M059J (cell line): Measurements from ENCODE around the gene ALAD. TPM values are rescaled to one million over a fixed set of nuclear protein-coding genes. Genes with fewer than 3 reads are reported as not detected.
"Not testable (repeated sequence)": the region's sequence is repeated elsewhere in the genome, so short reads cannot be mapped to it uniquely, and the experiment has no call there.

Source experiments
- DNase-seq: peaks from one replicate; pipeline ENCODE4 v3.0.0-alpha.2; 2012; ENCODE audit warnings: low read depth
- total RNA-seq: library from RNA; depleted of rRNA; stranded (reverse); fragments of >200 nt; shearing (Covaris generic); gene quantifications from 2 replicates; pipeline ENCODE4 v1.2.3, GENCODE V29; 2014

ALAD gene
- total RNA-seq, 1 experiment from 2014 or later = 11.2 TPM

DNA sequence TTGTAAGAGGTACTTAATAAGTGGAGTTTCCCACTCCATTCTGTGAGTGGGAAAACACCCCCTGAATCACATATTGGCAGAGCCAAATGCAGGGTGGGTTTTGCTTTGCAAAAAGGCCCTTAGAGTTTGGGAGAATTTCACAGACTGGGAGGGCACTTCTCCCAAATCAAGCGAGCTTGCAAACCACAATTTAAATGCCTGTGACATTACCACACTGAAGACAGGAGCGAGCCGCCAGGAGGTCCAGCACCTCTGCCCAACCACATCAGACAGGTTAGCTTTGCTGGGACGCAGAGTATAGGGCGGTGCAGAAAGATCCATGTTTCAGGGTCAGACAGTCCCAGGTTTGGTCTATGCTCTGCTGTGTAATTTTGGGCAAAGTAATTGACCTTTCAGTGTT is 2.3 kb downstream of the ALAD start:
- peak; percentile 72 for DNase-seq

DNA sequence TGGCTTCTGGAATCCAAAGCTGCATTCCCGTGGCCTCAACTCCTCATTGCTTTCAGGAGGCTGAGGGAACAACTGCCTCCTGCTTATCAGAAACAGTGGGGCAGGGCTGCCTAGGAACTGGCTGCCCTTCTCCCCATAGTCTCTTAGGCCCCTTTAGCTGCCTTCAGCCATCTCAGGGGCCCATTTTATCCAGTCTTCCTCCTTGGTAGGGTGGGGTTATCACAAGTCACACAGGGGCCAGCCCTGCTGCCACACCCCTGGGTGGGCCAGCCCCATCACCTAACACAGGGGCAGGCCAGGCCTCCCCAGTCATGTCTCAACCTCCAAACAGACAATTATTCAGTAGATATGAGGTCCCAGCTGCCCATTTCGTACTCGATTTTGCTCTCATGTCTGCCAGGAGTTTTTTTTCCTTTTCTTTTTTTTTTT is 3.9 kb downstream of the ALAD start:
- DNase-seq = no peak

DNA sequence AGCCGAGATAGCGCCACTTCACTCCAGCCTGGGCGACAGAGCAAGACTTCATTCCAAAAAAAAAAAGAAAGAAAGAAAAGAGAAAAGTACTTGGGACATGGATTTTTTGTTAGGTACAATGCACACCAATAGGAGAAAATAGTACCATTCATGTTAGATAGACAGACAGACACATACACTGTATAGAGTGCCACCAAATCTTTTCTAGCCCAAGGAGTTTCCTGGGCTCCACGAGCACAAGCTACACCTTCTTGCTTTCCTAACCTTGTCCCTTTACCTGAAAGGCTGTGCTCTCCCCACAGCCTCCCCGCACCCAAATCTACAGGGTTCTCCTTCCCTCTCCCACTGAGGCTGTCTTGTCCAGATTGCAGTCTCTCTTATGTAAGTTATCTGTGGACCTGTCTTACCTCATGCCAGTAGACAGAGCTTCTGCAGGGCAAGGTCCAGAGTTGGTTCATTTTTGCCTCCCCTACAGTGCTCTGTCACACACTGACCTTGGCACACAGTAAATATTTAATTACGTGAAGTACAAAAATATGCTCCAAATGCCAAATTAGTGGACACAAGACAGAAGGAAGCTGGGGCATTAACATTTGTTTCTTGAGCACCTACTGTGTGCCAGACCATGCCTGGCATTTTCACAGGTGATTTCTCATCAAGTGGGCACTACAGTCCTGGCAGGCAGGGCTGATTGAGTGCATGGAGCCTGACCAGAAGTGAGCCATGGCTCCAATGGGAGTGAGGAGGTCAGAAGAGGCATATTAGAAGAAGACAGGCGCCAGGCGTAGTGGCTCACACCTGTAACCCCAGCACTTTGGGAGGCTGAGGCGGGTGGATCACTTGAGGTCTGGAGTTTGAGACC is 5.9 kb downstream of the ALAD start:
- DNase-seq = no peak

DNA sequence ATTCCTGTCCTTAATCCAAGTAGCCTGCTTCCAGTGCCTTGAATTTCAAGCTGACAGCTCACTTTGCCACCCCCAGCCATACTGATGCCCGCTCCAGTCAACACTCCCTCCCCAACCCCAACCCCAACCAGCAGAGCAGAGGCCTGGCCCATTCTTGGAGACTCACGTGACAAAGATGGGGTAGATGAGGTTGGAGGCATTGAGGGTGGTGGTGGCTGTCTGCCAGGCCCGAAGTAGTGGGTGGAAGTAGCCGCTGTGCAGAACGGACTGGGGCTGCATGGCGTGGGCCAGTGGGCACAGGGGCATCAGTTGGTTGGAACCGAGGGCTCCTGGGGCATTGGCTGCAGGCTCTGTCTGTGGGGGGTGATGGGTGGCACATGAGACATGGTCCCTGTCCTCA is 7.8 kb downstream of the ALAD start:
- DNase-seq = no peak

DNA sequence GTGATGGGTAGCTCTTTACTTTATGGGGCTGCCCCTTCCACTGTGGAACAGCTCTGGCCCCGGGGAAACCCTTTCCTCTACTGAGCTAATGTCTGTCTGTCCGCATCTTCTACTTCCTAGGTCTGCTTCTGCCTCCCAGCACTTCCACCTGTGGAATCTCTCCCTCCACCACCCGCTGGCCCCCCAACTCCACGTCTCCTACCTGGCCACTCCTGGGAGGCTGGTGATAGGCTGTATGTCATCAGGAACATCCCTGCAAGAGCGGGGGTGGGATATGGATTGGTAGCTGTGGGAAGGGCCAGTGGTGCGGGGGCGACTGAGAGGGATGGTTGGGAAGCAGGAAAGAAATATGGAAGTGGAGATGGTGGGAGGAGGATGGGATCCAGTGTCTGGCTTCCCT is 9.2 kb downstream of the ALAD start:
- no peak for DNase-seq

- DNase-seq = no peak
Measured at GRCh38 chr9:113390192-113390960, 10.7 kb downstream of the ALAD start.

- DNase-seq = no peak
Measured at GRCh38 chr9:113389451-113389850, 11.6 kb downstream of the ALAD start.

DNA sequence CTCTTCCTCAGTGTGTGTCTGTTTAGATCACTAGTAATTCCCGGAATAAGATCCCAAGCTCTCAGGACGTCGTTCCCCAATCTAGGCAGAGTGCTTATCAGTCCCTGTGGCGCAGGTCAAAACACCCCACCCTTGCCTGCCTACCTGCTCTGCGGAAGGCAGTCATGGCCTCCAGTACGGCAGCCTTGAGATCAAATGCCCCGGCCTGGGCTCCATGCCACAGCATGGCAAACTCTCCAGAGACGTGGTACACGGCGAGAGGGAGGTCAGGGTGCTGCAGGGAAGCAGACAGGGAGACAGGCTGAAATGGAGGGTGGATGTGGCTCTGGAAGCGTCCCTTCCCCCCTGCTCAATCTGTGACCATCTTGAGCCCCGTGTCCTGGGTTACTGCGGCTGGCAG is 12.3 kb downstream of the ALAD start:
- no peak for DNase-seq

- no peak for DNase-seq
Measured at GRCh38 chr9:113387560-113388230, 13.4 kb downstream of the ALAD start.

DNA sequence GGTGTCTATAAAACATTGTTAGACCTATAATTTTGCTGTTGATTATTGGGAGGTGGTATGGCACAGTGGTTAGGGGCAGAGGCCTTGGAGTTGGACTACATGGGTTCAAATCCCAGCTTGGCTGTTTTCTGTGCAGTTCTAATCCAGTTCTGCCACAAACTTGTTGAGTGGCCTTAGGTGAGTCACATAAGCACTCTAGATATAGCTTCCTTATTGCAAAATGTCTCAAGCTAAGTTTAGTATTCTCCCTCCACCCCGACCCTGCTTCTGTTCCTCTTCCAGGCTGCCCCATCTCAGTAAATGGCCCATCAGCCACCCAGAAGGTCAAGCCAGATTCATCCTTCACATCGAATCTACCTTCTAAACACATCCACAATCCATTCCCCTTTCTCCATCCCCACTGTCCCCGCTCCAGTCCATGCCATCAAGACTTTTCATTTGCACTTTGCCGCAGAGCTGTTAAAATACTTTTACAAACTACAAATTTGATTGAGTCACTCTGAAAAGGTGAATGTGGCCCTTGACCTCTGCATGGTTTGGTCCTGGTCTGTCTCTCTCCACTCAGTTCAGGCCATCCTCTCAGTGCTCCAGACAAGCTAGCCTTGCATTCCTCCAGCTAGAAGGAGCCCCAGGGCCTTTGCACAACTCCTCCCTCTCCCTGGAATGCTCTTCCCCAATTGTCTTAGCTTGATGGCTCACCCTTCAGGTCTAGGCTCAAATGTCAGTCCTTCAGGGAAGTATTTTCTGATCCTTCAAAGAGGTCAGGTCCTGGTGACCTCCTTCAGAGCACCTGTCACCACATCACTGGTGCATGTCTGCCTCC is 14.3 kb downstream of the ALAD start:
- DNase-seq = no peak

- DNase-seq = no peak
Measured at GRCh38 chr9:113381909-113382411, 19.1 kb downstream of the ALAD start.

DNA sequence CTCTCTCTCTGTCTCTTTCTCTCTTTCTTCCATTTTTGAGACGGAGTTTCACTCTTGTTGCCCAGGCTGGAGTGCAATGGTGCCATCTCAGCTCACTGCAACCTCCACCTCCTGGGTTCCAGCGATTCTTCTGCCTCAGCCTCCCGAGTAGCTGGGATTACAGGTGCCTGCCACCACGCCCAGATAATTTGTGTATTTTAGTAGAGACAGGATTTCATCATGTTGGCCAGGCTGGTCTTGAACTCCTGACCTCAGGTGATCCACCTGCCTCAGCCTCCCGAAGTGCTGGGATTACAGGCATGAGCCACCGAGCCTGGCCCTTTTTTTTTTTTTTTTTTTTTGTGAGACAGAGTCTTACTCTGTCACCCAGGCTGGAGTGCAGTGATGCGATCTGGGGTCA is 19.6 kb downstream of the ALAD start:
- not testable (repeated sequence) for DNase-seq

- DNase-seq = no peak
Measured at GRCh38 chr9:113380869-113381378, 20.2 kb downstream of the ALAD start.

DNA sequence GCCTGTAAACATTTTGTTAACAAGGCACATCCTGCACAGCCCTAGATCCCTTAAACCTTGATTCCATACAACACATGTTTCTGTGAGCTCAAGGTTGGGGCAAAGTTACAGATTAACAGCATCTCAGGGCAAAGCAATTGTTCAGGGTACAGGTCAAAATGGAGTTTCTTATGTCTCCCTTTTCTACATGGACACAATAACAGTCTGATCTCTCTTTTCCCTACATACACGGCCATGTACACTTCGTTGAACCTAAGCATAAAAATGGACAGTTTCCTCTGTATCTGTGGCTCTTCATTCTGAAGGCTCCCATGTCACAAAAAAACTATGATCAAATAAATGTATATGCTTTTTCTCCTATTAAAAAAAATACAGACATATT is 21.3 kb downstream of the ALAD start:
- not testable (repeated sequence) for DNase-seq

DNA sequence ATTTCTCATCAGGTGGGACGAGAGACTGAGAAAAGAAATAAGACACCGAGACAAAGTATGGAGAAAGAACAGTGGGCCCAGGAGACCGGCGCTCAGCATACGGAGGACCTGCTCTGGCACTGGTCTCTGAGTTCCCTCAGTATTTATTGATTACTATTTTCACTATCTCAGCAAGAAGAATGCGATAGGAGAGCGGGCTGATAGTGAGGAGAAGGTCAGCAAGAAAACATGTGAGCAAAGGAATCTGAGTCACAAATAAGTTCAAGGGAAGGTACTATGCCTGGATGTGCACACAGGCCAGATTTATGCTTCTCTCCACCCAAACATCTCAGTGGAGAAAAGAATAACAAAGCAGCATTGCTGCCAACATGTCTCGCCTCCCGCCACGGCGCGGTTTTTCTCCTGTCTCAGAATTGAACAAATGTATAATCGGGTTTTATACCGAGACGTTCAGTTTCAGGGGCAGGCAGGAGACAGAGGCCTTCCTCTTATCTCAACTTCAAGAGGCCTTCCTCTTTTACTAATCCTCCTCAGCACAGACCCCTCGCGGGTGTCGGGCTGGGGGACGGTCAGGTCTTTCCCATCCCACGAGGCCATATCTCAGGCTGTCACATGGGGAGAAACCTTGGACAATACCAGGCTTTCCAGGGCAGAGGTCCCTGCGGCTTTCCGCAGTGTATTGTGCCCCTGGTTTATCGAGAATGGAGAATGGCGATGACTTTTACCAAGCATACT is 21.8 kb downstream of the ALAD start:
- not testable (repeated sequence) for DNase-seq

- peak; percentile 61 for DNase-seq
Measured at GRCh38 chr9:113376634-113377567, 24.2 kb downstream of the ALAD start, which contains the start of gene HDHD3. Gene HDHD3, minus strand, starts transcription at chr9:113376986. Its CDS starts 2,632 bp downstream, at chr9:113374354.

- peak; percentile 27 for DNase-seq
Measured at GRCh38 chr9:113375057-113376023, 25.7 kb downstream of the ALAD start.
